Mononuclear cell (primary cell): ENCODE measurements around the gene ADI1. TPM values are rescaled to one million over a fixed set of nuclear protein-coding genes. Genes with fewer than 3 reads are reported as not detected.

Experiments used
- H3K27me3 ChIP-seq: 2 replicates; pipeline ENCODE4 v1.6.0; 2011; ENCODE audit warnings: low read length, control low read depth; ENCODE audit not compliant: insufficient read depth
- H3K4me1 ChIP-seq: 2 replicates; pipeline ENCODE4 v1.5.1; 2011; ENCODE audit warnings: mild to moderate bottlenecking, low read length, control low read depth; ENCODE audit not compliant: insufficient read depth
- H3K4me3 ChIP-seq: 2 replicates; pipeline ENCODE4 v1.5.1; 2011; ENCODE audit warnings: mild to moderate bottlenecking, low read length, moderate library complexity
- H3K9me3 ChIP-seq: 2 replicates; pipeline ENCODE4 v1.5.1; 2011; ENCODE audit warnings: low read depth, mild to moderate bottlenecking, control low read depth, low read length
- total RNA-seq: library from RNA; depleted of rRNA; stranded (reverse); fragments of >200 nt; gene quantifications from one replicate; pipeline ENCODE4 v1.2.3, GENCODE V29; 2012

The ADI1 gene, protein sequence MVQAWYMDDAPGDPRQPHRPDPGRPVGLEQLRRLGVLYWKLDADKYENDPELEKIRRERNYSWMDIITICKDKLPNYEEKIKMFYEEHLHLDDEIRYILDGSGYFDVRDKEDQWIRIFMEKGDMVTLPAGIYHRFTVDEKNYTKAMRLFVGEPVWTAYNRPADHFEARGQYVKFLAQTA
- 25.6 TPM for total RNA-seq

DNA sequence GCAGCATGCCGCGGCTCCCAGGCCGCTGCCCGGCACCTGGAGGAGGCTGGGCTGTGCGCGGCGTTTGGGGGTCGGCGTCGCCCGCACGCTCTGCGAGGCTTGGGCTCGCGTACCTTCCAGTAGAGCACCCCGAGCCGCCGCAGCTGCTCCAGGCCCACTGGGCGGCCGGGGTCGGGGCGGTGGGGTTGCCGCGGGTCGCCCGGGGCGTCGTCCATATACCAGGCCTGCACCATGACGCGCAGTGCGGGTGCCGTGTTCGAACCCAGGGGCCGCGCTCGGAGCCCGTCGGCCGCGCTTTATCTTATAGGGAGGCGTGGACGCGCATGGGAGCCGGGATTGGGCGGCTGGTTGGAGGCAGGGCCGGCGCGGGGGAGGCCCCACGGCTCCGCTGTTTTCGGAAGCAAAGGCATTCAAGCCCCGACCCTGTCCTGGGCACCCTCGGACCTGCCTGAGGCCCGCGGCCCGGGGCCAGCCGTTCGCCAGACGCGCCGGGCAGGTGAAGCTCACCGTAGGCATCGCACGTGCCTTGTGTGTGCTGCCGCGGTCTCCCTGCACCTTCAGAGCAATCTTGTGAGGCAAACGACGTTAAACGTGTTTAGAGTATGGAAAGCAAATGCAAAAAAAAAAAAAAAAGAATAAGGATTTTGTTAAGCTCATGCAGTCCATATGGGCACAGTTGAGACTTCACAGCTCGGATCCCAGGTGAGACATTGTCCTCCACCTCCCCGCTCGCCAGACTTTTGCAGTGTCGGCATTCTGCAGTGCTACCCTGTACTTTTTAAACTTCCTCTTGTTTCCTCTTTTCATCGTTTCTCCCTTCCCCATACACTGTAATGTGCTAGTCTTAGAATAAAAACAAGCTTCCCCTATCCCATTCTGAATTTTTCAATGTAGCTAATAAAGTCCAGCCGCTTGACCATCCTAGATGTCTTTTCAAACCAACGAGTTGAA is at the start of gene ADI1:
ADI1 (minus strand) TSS at position 277 of the 951 bp plus-strand sequence; CDS start at position 233, 44 bp downstream.
- H3K27me3 ChIP-seq: no peaks in the 10 kb centered on the region
- H3K4me3 ChIP-seq: peak within 1 kb of the TSS; percentile 83

DNA sequence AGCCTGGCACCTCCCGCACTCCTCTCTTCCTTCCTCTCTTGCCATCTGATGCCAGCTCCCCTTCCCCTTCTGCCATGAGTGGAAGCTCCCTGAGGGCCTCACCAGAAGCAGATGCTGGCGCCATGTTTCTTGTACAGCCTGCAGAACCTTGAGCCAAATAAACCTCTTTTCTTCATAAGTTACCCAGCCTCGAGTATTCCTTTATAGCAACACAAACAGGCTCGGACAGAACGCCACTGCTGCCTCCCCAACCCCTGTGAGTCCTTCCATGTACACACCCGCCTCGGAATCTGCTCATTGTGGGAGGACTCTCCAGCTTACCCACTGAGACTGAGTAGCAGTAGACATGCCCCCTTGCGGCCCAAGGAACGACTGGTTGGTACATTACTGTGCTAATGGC is 47.5 kb upstream of the ADI1 start:
- Histone ChIP-seq H3K4me3 (no peak overlapping the region), H3K4me1 (no peaks in the 10 kb centered on the region), H3K9me3 (no peaks in the 10 kb centered on the region), H3K27me3 (no peaks in the 10 kb centered on the region)

More for the DNA sequence above, at the start of gene ADI1:
- H3K4me1 ChIP-seq: peaks cover 32% of the 10 kb centered on the region
- H3K9me3 ChIP-seq: no peaks in the 10 kb centered on the region

DNA sequence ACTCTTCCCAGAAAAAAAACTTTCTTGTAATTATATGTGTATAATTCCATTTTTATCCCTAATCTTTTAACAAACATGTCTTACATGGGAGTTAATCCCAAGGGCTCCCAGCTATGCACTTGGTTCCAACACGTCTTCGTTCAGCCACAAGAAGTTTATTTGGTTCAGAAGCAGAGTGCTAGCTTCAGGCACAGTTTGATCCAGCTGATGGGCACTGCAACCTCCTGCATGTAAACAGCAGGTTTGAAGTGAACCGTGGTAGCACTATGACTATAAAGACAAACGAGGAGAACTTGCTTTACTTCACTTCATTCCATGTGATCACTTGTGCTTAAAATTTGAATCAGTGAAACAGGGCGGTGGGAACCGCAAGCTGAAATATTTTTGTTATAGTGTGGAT is 45.8 kb upstream of the ADI1 start:
- Histone ChIP-seq H3K27me3 (no peaks in the 10 kb centered on the region), H3K4me3 (no peak overlapping the region), H3K9me3 (no peaks in the 10 kb centered on the region), H3K4me1 (no peaks in the 10 kb centered on the region)

DNA sequence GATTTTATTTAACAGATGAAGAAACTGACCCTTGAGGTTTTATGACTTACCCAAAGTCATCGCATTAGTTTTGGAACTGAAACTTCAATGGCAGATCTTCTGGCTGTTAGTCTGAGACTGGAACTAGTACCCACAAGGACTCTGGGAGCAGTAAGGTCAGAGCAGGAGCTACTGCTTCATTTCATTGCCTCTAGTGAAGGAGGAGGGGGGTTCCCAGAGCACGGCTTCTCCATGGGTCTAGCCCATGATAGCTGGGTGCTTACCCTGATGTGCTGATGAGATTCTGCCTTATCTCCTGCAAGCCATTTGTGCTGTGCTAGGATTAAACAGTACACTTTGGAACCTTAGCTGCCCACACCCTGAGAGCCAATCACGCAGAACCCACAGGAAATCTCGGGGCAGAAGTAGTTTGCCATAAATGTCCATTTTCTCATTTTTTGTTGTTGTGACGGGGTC is 44.2 kb upstream of the ADI1 start:
- Histone ChIP-seq H3K27me3 (no peaks in the 10 kb centered on the region), H3K4me1 (peaks cover 9% of the 10 kb centered on the region), H3K4me3 (no peak overlapping the region), H3K9me3 (no peaks in the 10 kb centered on the region)

DNA sequence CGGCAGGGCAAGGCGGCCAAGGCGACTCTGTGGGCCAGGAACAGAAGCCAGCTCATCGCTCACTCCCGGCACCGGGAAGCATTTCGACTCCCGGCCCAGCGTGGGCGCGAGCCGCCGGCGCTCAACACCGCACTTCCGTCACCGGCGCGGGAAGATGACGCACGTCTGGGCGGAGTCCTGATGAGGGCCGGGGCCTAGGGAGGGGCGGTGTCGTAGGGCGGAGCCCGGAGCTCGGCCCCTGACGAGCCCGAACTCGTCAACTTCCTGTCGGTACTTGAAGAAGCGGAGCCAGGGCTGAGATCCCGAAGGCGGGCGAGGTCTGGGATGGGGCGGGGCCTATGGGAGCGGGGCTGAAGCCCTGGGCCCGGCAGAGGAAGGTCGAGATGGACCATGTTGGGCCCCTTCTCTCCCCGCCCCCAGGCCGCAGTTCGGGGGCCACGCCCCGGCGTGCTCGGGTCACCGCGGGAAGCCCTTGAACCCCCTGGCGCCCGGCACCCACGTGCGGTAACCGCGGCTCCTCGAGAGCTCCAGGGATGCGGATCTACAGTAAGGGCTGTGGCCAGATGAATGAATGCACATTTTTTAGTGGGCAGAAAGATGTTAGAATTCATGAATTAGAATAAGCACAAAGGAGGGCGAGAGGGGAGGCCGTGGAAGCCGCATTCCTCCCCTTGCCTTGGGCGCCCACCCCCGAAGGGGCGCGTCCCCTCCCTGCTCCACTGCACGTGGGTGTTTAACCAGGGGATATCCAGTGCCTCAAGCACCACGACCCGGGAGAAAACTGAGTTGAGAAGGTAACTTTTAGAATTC is 39.1 kb upstream of the ADI1 start, which contains the start of gene RNASEH1:
RNASEH1 (minus strand) TSS at position 129 of the 810 bp plus-strand sequence; CDS start at position 56, 73 bp downstream.
- H3K27me3 ChIP-seq: no peaks in the 10 kb centered on the region
- no peaks in the 10 kb centered on the region for H3K9me3 ChIP-seq
- peaks cover 17% of the 10 kb centered on the region for H3K4me1 ChIP-seq
- peak within 1 kb of the TSS; percentile 92 for H3K4me3 ChIP-seq

DNA sequence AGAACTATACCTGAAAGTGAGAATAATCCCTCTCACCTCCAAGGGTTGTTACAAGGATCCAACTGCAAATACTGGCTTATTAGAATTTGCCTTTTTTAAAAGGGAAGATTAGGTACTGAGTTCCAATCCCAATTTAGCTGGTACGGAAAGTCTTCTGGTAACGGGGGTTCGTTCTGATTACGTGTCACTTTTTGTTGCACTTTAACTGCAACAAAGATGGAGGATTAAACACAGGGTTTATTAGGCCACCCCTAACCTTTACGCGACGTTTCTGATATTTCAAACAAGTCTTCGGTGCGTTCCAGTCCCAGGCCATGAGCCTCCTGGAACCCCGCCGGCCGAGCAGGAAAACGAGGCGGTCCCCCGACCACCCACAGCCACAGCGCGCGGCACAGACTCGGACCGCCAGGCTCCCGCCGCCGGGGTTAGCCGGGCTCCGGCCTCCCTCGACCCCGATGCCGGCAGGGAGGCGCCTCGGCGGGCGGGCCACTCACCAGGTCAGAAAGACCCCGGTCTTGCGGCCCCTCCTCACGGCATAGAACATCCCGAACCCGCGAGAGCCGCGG is 38.4 kb upstream of the ADI1 start:
- peaks cover 17% of the 10 kb centered on the region for H3K4me1 ChIP-seq
- H3K4me3 ChIP-seq: peak overlapping the region; percentile 92
- H3K27me3 ChIP-seq: no peaks in the 10 kb centered on the region
- H3K9me3 ChIP-seq: no peaks in the 10 kb centered on the region

DNA sequence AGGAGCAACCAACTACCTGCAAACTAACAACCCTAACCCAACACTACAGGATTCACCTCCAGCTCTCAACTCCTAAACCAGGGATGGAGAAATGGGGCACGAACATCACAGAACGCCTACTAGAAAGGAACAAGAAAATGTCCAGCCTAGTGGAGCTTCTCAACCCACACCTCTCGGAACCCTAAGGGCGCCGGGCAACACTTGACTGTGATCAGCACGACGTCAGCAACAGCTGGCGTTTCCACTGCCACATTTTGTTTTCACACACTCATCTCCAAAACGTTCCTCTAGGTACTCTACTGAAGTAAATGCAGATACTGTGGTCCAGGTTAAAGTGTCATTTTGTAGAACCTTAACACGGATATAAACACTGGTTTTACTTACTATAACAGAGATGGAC is 34.6 kb upstream of the ADI1 start:
- no peaks in the 10 kb centered on the region for H3K27me3 ChIP-seq
- no peaks in the 10 kb centered on the region for H3K9me3 ChIP-seq
- peaks cover 11% of the 10 kb centered on the region for H3K4me1 ChIP-seq
- H3K4me3 ChIP-seq: no peak overlapping the region

DNA sequence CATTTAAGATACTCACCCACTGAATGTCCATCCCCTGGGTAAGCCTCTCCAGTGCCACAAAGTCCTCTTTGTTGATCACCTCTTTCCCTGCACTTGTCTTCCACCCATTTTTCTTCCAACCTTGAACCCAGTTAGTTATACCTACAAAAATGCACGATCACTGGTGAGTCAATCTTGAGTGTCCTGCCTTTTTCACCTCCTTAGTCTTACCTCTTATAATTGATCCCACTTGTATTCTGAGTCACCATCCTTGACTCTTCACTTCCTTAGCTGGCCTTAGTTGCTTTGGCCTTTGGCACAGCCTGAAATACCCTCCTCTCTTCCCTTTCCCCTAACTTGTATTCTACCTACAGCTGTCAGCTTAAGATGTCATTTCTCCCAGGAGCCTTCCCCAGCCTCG is 28.6 kb upstream of the ADI1 start:
- Histone ChIP-seq H3K27me3 (no peaks in the 10 kb centered on the region), H3K4me3 (no peak overlapping the region), H3K9me3 (no peaks in the 10 kb centered on the region), H3K4me1 (no peaks in the 10 kb centered on the region)

DNA sequence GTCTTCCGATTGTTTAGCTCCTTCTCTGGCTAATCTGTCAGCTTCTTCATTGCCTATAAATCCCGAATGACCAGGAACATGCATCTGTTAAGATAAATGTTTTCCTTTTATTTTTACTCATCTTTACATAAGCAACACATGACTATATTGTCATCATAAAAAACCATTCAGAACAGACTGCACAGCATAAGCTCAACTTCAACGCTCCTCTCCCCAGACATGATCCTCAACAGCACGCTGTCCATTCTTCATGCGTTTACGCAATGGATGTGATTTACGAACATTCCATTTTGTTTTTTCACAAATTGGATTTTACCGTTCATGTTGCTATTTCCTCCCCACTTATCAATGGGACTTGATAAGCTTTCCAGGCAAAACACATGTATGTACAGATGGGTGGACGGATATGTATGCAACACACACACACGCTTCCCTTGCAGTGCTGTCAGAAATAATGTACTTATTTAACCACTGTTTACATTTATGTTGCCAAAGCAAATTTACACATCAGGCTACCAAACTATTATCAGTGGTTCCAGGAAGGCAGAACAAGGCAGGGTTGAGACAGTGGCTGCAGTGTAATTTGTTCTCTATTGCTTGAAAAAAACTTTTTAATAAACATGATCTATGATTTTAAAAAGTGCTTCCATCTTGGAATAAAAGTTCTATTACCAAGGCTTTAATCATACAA is 26.6 kb upstream of the ADI1 start:
- no peaks in the 10 kb centered on the region for H3K27me3 ChIP-seq
- H3K4me1 ChIP-seq: no peaks in the 10 kb centered on the region
- H3K4me3 ChIP-seq: no peak overlapping the region
- H3K9me3 ChIP-seq: no peaks in the 10 kb centered on the region

DNA sequence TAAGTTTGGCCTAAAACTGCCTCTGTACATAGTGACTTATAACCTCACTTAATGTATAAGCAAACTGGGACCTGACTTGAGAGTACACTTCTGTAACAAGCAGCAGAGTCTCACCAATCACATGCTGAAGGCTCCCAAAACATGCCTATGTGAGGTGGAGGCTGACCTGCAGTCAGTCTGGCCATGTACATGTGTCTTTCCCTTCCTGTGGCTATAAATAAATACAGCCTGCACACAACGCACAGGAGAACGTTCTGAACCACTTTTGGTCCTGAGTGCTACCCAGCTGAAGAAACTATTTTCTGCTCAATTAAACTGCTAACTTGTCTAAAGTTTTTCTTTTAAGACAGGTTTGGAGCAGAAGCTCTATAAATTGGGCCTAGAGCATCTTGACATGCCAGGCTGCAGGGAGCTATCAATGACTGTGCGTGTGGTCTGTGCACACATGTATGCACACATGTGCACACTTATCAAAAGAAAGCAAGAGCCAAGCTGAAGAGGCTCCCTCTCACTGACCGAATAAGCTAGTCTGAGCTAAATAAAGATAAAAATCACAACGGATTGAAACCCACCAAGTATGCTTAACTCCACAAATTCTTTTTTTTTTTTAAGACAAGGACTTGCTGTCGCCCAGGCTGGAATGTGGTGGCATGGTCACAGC is 23.8 kb upstream of the ADI1 start:
- no peaks in the 10 kb centered on the region for H3K4me1 ChIP-seq
- H3K9me3 ChIP-seq: no peaks in the 10 kb centered on the region
- H3K27me3 ChIP-seq: no peaks in the 10 kb centered on the region
- no peak overlapping the region for H3K4me3 ChIP-seq

DNA sequence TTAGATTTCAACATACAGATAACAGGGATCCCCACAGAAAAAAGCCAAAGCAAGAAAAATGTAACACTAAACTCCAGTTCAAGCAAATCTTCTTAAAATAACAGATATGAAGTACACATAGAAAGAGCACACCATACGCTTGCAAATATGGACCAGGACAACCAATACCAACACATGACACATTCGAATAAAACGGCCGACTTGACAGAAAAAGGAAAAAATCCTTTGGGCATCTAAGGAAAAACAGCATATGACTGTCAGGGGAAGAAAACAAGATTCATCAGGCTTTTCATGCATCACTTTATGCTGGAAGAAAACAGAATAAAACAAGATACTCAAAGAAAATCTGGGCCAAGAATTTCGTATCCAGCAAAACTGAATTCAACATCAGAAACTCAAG is 22.8 kb upstream of the ADI1 start:
- no peaks in the 10 kb centered on the region for H3K9me3 ChIP-seq
- no peaks in the 10 kb centered on the region for H3K27me3 ChIP-seq
- H3K4me1 ChIP-seq: no peaks in the 10 kb centered on the region
- H3K4me3 ChIP-seq: no peak overlapping the region

DNA sequence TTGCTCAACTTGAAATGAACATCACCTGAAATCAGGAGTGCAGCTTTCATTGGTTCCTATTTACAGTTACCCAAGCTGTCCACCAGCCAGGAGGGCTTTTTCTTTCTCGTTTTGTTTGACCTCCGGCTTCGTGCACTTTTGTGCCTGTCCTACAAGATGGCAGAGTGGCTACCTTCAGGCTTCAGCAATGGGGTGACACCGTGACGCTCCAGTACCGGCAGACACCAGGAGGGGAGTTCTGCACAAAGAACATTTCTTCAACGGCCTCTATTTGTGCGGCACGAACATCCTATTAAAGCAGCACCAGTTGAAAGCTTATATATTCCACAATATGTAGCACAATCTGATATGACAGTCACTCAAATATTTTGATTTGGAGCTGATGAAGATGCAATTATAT is 20.5 kb upstream of the ADI1 start:
- Histone ChIP-seq H3K4me1 (no peaks in the 10 kb centered on the region), H3K9me3 (no peaks in the 10 kb centered on the region), H3K27me3 (no peaks in the 10 kb centered on the region), H3K4me3 (no peak overlapping the region)

DNA sequence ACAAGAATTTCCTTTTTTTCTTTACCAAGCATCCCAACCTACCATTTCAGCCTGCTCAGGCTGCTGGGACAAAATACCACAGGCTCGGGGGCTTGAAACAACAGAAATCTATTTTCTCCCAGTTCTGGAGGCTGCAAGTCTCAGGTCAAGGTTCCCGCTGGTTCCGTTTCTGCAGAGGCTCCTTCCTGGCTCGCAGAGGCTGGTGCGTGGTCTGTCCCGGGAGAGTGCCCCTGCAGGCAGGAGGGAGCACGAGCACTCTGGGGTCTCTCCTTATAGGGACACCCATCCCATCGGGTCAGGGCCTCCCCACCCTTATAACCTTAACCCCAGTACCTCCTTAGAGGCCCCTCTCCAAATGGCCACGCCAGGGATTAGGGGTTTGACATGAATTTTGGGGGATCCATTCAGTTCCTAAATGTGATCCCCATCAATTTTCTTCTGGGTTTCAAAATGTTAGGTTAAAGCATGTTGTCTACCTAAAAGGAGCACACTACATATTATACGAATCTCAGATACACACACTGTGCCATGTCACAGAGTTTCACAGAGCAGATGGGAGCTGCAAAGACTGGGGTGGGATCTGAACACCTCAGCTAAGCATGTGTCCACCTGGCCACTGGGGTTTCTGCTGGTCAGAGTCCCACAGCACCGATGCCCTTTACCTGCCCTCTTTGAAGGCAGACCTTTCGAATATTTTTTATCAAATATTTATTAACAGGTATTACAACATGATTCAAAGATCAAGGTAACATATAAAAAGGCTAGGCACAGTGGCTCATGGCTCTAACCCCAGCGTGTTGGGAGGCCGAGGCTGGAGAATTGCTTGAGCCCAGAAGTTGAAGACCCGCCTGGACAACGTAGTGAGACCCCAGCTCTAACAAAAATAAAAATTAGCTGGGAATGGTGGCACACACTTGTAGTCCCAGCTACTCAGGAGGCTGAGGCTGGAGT is 17.6 kb upstream of the ADI1 start:
- no peaks in the 10 kb centered on the region for H3K9me3 ChIP-seq
- H3K4me3 ChIP-seq: peak overlapping the region; percentile 22
- no peaks in the 10 kb centered on the region for H3K27me3 ChIP-seq
- no peaks in the 10 kb centered on the region for H3K4me1 ChIP-seq
